Activated T-cell treated with anti-CD3 and anti-CD28 coated beads, Interleukin-2, amount 50 U/mL, for 24 hours (primary cell): ENCODE measurements around the gene POTEF.
"Not testable (repeated sequence)": the region's sequence is repeated elsewhere in the genome, so short reads cannot be mapped to it uniquely, and the experiment has no call there.

ENCODE experiments used
- DNase-seq: peaks from one replicate; pipeline ENCODE4 v3.0.0-alpha.2; 2020
- H3K27ac Mint-ChIP-seq: 2 replicates; pipeline ENCODE4 v1.8.0; 2020; ENCODE audit warnings: mild to moderate bottlenecking, mixed read lengths
- H3K27me3 Mint-ChIP-seq: 2 replicates; pipeline ENCODE4 v1.8.0; 2020; ENCODE audit warnings: mixed read lengths
- H3K36me3 Mint-ChIP-seq: 2 replicates; pipeline ENCODE4 v1.8.0; 2020; ENCODE audit warnings: low read depth, mixed read lengths
- H3K4me1 Mint-ChIP-seq: 2 replicates; pipeline ENCODE4 v1.8.0; 2020; ENCODE audit warnings: low read depth, mixed read lengths
- H3K4me3 Mint-ChIP-seq: 2 replicates; pipeline ENCODE4 v1.8.0; 2020; ENCODE audit warnings: mild to moderate bottlenecking, moderate library complexity, mixed read lengths
- H3K9me3 Mint-ChIP-seq: 2 replicates; pipeline ENCODE4 v1.8.0; 2020; ENCODE audit warnings: mixed read lengths

POTEF gene

DNA sequence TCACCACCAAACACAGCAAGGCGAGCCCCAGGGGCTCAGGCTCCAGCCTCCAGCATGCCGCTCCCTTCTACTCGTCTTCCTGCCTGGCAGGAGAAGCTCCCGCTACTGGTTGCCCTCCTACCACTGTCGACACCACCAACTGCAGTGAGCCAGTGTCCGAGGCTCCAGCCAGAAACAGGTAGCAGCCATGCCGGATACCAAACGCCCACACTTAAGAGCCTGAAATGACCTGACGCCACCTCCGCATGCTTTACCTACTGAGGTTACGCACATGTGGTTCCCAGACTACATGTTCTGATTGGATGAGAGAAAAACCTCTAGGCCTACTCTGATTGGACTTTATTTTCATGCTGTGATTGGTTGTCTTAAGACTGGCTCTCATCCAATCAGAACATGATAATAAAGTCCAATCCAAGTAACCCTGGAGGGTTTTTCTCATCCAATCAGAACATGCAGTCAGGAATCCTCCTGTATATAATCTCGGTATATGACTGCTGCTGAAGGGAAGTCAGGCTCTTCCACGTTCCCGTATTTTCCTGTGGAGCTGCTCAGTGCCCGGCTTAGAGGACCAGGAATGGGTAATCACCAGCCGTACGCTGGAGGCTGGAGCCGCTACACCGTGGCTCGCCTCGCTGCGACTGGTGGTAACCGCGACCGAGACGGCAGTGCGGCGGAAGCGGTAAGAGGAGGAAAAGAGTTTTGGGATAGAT lies at the start of gene POTEF:
Gene POTEF (minus strand): TSS at position 103 of the 710 bp plus-strand sequence. CDS start 8,707 bp downstream, outside the sequence.
- not testable (repeated sequence) for H3K36me3 Mint-ChIP-seq, H3K27ac Mint-ChIP-seq, DNase-seq, H3K9me3 Mint-ChIP-seq, H3K4me3 Mint-ChIP-seq, H3K27me3 Mint-ChIP-seq, H3K4me1 Mint-ChIP-seq

DNA sequence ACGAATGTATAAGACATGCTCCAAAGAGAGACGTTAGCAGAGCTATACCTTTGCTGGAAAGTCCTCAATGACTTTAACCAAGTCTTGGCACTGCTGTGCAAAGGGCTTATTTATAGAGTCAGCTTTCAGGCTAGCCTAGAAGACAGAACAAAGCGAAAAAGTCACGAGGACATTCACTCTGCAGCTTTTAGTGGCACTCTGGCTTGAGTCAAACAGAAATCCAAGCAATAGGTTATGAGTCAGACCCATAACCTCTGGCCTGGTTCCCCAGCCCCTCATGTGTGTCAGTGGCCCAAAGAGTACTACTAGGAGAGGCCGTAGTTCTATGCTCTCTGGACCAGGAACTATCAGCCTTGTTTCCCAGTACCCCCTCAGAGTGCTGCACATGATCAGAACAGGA lies 45.8 kb upstream of the POTEF start:
- H3K27me3 Mint-ChIP-seq, H3K9me3 Mint-ChIP-seq, H3K4me3 Mint-ChIP-seq, DNase-seq: not testable (repeated sequence)
- H3K27ac Mint-ChIP-seq, result peak overlapping the region; percentile 34
- H3K36me3 Mint-ChIP-seq, result peaks cover 80% of the 10 kb centered on the region
- H3K4me1 Mint-ChIP-seq, result peaks cover 24% of the 10 kb centered on the region

DNA sequence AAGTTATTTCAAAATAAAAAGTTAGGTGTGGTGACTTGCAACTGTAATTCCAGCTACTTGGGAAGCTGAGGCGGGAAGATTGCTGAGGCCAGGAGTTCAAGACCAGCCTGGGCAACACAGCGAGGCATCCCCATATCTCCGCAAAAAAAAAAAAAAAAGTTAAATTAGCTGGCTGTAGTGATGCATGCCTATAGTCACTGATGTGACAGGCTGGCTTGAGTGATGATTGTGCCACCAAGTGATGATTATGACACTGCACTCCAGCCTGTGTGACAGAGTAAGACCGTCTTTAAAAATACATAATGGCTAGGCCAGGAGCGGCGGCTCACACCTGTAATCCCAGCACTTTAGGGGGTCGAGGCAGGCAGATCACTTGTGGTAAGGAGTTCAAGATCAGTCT lies 40.9 kb upstream of the POTEF start:
- Mint-ChIP-seq H3K27ac (no peak overlapping the region), H3K36me3 (peaks cover 93% of the 10 kb centered on the region), H3K27me3 (no peaks in the 10 kb centered on the region), H3K4me1 (peaks cover 2% of the 10 kb centered on the region), H3K9me3 (no peaks in the 10 kb centered on the region), H3K4me3 (no peak overlapping the region)
- no peak for DNase-seq

DNA sequence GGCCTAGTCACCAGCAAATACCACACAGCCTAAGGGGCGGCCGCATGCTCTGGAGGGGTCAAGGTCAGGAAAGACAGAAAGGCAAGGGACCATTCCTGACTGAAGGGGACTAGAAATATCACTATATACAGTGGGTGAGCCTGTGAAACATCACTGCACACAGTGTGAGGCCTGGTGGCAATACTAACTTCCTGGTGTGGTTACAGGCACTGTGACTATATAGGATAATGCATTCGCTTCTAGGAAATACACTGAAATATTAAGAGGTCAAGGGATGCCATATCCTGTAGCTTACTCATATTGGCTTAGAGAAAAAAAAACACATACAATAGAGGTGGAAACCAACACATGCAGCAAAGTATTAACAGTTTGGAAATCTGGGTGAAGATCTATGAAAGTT lies 40.1 kb upstream of the POTEF start:
- H3K36me3 Mint-ChIP-seq, result peaks cover 93% of the 10 kb centered on the region
- not testable (repeated sequence) for H3K27ac Mint-ChIP-seq, H3K9me3 Mint-ChIP-seq, DNase-seq, H3K4me1 Mint-ChIP-seq, H3K27me3 Mint-ChIP-seq, H3K4me3 Mint-ChIP-seq

DNA sequence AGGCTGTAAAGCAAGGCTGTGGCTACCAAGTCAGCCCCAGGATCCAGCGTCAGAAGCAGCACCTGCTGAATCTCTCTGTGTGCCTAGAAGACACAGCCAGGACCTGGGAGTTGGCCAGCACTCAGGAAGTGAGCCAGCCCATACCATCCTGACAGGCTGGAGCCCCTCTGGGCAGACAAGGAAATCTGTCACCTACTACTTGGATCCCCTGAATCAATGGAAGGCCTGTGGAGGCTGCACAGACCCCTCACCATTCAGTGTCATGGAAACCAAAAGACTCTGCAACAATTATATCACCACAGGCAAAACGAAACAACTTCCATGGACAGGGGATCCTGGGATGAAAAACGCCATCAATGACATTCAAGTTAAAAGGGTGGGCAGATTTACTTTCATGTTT lies 37.6 kb upstream of the POTEF start:
- H3K36me3 Mint-ChIP-seq, result peaks cover 92% of the 10 kb centered on the region
- DNase-seq, H3K4me3 Mint-ChIP-seq, H3K27me3 Mint-ChIP-seq, H3K9me3 Mint-ChIP-seq, H3K27ac Mint-ChIP-seq, H3K4me1 Mint-ChIP-seq: not testable (repeated sequence)

DNA sequence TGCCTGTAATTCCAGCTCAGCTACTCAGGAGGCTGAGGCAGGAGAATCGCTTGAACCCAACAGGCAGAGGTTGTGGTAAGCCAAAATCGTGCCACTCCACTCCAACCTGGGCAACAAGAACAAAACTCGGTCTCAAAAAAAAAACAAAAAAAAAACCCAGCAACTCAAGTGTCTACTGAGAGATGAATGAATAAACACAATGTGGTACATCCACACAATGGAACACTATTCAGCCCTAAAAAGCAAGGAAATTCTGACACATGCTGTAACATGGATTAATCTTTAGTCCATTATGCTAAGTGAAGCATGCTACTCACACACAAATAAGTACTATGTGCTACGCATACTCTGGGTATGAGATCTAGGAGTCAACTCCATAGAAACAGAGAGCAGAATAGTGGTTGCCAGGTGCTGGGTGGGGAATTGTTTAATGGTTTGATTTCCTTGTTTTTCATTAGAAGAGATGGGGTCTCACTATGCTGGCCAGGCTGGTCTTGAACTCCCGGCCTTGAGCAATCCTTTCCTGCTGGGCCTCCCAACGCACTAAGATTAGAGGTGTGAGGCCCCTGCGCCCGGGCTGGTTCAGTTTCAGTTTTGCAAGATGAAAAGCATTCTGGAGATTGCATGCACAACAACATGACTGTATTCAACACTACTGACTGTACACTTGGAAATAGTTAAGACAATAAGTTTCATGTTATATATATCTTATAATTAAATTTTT lies 36.4 kb upstream of the POTEF start:
- no peak overlapping the region for H3K27ac Mint-ChIP-seq

DNA sequence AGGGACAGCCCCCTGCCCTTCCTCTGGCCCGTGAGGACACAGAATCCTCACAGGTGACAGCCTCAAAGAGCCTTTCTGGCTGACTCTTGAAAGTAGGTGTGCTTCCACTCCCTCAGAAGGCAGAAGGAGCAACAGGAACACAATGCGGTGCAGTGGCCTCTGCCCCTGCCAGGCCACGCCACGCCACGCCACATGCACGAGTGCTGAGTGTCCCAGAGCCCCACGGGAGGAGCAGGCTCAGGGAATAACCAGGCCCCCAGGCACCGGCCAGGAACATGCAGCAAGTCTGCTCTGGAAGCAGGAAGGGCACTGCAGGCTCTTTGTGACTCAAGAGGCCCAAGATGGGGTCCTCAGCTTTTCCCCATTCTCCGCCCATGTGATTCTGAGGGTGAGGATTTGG lies 33.9 kb upstream of the POTEF start:
- Mint-ChIP-seq H3K4me3 (no peak overlapping the region), H3K27me3 (no peaks in the 10 kb centered on the region), H3K4me1 (peaks cover 5% of the 10 kb centered on the region), H3K36me3 (peaks cover 94% of the 10 kb centered on the region), H3K9me3 (no peaks in the 10 kb centered on the region), H3K27ac (no peak overlapping the region)
- DNase-seq, result no peak

More for the DNA sequence above, 36.4 kb upstream of the POTEF start:
- Mint-ChIP-seq H3K36me3 (peaks cover 94% of the 10 kb centered on the region), H3K4me1 (peaks cover 1% of the 10 kb centered on the region), H3K4me3 (no peak overlapping the region), H3K9me3 (no peaks in the 10 kb centered on the region), H3K27me3 (no peaks in the 10 kb centered on the region)
- DNase-seq, result no peak

DNA sequence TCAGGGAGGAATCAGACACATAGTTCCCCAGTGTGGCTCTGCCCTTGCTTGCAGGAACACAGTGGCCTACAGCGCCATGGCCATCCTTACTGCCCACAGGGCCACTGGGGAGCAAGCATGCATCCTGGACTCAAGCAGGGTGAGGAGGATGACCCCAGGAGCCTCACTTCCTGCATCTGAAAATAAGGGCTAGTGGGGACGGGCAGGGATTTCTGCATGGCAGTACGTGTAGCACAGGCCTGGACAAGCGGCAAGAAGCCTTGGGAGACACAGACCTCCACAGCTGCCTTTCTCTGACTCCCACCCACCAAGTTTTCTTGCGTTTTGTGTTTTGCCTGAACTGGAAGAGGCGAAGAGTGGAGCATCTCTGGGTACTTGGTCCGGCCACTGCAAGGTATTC lies 33.5 kb upstream of the POTEF start:
- peaks cover 94% of the 10 kb centered on the region for H3K36me3 Mint-ChIP-seq
- not testable (repeated sequence) for H3K9me3 Mint-ChIP-seq, H3K4me1 Mint-ChIP-seq, H3K27me3 Mint-ChIP-seq, DNase-seq, H3K4me3 Mint-ChIP-seq, H3K27ac Mint-ChIP-seq

DNA sequence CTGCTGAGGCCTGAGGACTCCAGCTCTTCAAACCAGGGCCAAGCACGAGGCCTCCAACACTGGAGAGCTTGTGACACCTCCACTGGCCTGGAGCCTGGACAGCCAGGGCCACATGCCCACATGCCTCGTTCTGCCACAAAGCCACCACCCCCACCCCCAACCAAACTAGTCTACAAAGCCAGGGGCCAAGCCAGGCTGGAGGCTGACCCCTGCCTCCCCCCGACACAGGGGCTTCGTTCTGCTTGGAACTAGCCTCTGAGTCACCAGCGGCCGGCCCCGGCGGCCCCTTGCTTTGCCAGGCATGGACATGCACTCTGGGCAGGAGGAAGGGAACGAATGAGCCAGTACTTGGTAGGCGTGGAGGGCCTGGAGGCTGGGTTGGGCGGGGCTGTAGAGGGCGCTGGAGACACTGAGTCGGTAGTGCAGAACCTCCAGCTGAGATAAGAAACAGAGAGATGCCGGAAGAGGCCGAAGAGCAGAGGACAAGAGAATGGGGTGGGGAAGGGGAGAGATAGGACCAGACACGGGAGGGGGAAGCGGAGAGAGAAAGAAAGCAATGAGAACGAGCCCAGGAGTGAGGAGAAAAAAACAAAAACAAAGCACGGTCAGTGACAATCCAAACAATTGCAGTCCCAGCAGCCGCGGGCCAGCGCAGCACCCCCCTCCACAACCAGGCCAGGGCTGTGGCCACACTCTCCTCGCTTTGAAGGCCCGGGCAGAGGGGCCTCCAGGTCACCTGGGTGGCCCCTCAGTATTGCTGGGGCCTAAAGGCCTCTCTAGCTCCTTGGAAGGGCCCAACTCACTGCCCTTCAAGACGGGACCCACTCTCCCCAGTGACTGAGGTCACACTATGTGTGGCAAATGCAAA lies 32.0 kb upstream of the POTEF start:
- not testable (repeated sequence) for H3K4me3 Mint-ChIP-seq, H3K27me3 Mint-ChIP-seq, H3K9me3 Mint-ChIP-seq, H3K27ac Mint-ChIP-seq, H3K4me1 Mint-ChIP-seq, DNase-seq
- H3K36me3 Mint-ChIP-seq, result peaks cover 90% of the 10 kb centered on the region

DNA sequence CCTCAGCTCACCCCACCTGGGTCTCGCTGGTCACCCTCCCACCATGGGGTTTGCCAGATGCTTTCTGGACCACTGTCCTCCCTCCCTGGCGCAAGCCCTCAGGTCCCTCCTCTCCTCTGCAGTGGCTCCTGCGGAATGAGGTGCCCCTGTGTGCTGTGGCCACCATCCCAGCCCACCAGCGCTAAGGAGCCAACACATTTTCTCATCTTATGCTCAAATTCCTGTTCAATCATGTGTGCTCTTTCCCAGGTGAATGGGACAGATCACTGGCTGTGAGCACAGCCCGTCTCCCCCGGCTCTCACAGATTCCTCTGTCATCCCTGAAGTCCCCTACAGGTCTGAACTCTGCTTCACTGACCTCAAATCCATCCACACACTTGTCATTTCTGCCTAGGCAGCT lies 31.1 kb upstream of the POTEF start:
- no peaks in the 10 kb centered on the region for H3K27me3 Mint-ChIP-seq
- DNase-seq, result no peak
- no peaks in the 10 kb centered on the region for H3K9me3 Mint-ChIP-seq
- peaks cover 6% of the 10 kb centered on the region for H3K4me1 Mint-ChIP-seq
- peaks cover 90% of the 10 kb centered on the region for H3K36me3 Mint-ChIP-seq
- H3K27ac Mint-ChIP-seq, result no peak overlapping the region
- H3K4me3 Mint-ChIP-seq, result no peak overlapping the region

DNA sequence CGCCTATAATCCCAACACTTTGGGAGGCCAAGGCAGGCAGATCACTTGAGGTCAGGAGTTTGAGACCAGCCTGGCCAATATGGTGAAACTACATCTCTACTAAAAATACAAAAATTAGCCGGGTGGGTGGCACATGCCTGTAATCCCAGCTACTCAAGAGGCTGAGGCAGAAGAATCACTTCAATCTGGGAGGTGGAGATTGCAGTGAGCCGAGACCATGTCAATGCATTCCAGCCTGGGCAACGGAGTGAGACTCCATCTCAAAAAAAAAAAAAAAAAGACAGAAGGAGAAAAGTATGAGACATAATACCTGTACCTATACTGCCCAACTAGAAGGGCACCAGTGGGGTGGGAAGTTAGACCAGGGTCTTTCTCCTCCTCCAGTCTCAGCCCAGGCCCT lies 30.4 kb upstream of the POTEF start:
- H3K9me3 Mint-ChIP-seq, H3K27ac Mint-ChIP-seq: not testable (repeated sequence)

DNA sequence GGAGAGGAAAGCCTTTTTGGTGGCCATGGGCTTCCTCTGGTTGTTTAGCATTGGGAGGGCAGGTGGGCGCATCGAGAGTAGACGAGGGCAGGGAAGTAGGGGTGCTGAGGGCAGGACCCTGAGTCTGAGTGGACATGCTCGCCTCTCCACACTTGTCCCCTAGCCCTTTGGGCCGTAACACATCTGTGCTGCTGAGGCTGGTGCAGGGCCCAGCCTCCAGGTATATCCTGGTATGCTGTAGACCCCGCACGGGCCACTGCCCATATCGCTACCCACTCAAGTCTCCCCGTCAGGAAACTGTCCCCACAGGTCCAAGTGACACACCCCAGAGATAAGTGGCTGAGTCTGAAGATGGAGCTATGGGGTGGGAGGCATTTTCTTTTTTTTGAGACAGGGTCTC lies 29.6 kb upstream of the POTEF start:
- no peak overlapping the region for H3K4me3 Mint-ChIP-seq
- H3K27ac Mint-ChIP-seq, result peak overlapping the region; percentile 72
- no peaks in the 10 kb centered on the region for H3K9me3 Mint-ChIP-seq
- peaks cover 92% of the 10 kb centered on the region for H3K36me3 Mint-ChIP-seq
- no peak for DNase-seq
- H3K4me1 Mint-ChIP-seq, result peaks cover 6% of the 10 kb centered on the region
- H3K27me3 Mint-ChIP-seq, result no peaks in the 10 kb centered on the region

More for the DNA sequence above, 30.4 kb upstream of the POTEF start:
- H3K4me1 Mint-ChIP-seq, H3K4me3 Mint-ChIP-seq, H3K27me3 Mint-ChIP-seq, DNase-seq: not testable (repeated sequence)
- H3K36me3 Mint-ChIP-seq, result peaks cover 92% of the 10 kb centered on the region

DNA sequence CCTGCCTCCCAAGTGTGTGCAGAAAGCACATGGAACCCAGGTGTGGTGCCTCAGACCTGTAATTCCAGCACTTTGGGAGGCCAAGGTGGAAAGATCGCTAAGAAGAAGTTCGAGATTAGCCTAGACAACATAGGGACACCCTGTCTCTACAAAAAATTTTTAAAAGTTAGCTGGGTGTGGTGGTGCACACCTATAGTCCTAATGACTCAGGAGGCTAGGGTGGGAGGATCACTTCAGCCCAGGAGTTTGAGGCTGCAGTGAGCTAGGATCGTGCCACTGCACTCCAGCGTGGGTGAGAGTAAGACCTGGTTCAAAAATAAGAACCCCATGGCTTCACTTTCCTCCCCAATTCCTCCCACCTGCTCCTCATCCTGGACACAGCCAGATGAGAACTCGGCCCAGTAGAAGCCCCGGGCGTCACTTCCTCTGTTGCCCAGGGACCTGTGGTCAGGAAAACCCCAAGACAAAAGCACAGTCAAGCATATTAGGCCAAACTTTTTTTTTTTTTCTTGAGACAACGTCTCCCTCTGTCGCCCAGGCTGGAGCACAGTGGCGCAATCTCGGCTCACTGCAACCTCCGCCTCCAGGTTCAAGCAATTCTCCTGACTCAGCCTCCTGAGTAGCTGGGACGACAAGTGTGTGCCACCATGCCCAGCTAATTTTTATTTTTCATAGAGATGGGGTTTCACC lies 28.9 kb upstream of the POTEF start:
- not testable (repeated sequence) for H3K4me1 Mint-ChIP-seq, H3K9me3 Mint-ChIP-seq, H3K4me3 Mint-ChIP-seq, DNase-seq, H3K27me3 Mint-ChIP-seq
- Mint-ChIP-seq H3K27ac (peak overlapping the region; percentile 72), H3K36me3 (peaks cover 91% of the 10 kb centered on the region)

DNA sequence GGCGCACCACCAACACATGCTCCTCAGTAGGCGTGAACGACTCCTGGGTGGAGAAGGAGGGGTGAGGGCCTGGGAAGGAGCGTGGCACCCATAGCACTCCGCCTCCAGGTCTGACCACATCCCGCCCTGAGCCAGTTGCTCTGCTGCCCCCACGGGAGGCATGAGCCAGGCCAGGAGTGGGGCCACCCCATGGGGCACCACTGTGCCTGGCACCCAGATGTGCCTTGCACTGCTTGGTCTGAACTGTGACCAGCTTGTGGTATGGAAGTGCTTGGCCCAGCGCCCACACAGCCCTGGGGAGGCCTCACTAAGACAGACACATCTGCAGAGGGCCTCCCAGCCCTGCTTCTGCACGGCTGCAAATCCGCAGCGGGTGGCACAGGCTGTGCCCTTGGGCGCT lies 28.3 kb upstream of the POTEF start:
- not testable (repeated sequence) for H3K27me3 Mint-ChIP-seq, H3K4me1 Mint-ChIP-seq, H3K9me3 Mint-ChIP-seq, H3K27ac Mint-ChIP-seq, DNase-seq, H3K4me3 Mint-ChIP-seq
- H3K36me3 Mint-ChIP-seq, result peaks cover 90% of the 10 kb centered on the region
